H9 (cell line): Measurements from ENCODE around the gene IP6K3. TPM values are rescaled to one million over a fixed set of nuclear protein-coding genes. Genes with fewer than 3 reads are reported as not detected.

Experiments
- DNase-seq: peaks from one replicate; pipeline ENCODE4 v3.0.0-alpha.2; 2017
- H2AFZ ChIP-seq: one replicate; pipeline ENCODE4 v1.6.1; 2013; ENCODE audit warnings: mild to moderate bottlenecking, low read length, control low read depth, moderate library complexity
- H2AK5ac ChIP-seq: 2 replicates; pipeline ENCODE4 v1.6.1; 2013; ENCODE audit warnings: low read length, control low read depth, mixed read lengths; ENCODE audit not compliant: insufficient read length
- H2BK120ac ChIP-seq: one replicate; pipeline ENCODE4 v1.6.1; 2013; ENCODE audit warnings: low read depth, mild to moderate bottlenecking, low read length, control low read depth, inconsistent platforms; ENCODE audit not compliant: poor library complexity, severe bottlenecking
- H2BK12ac ChIP-seq: 2 replicates; pipeline ENCODE4 v1.6.1; 2013; ENCODE audit warnings: low read length, control low read depth, mixed read lengths, low read depth; ENCODE audit not compliant: insufficient read length
- H2BK15ac ChIP-seq: 2 replicates; pipeline ENCODE4 v1.6.1; 2013; ENCODE audit warnings: low read depth, low read length, control low read depth
- H2BK20ac ChIP-seq: one replicate; pipeline ENCODE4 v1.6.1; 2013; ENCODE audit warnings: low read depth, mild to moderate bottlenecking, low read length, control low read depth, inconsistent platforms; ENCODE audit not compliant: poor library complexity, severe bottlenecking
- H2BK5ac ChIP-seq: 2 replicates; pipeline ENCODE4 v1.6.1; 2013; ENCODE audit warnings: low read length, control low read depth, mixed read lengths; ENCODE audit not compliant: insufficient read length
- H3K14ac ChIP-seq: 2 replicates; pipeline ENCODE4 v1.6.1; 2013; ENCODE audit warnings: low read length, control low read depth; ENCODE audit not compliant: insufficient read depth
- H3K18ac ChIP-seq: 2 replicates; pipeline ENCODE4 v1.6.1; 2013; ENCODE audit warnings: low read depth, mild to moderate bottlenecking, mixed read lengths, low read length, control low read depth; ENCODE audit not compliant: insufficient read length
- H3K23ac ChIP-seq: 2 replicates; pipeline ENCODE4 v1.6.1; 2013; ENCODE audit warnings: low read length, control low read depth, mixed read lengths, low read depth; ENCODE audit not compliant: insufficient read length
- H3K23me2 ChIP-seq: 2 replicates; pipeline ENCODE4 v1.6.1; 2013; ENCODE audit warnings: low read depth, mild to moderate bottlenecking, mixed read lengths, low read length, control low read depth; ENCODE audit not compliant: insufficient read length, poor library complexity, severe bottlenecking
- H3K27ac ChIP-seq: 2 replicates; pipeline ENCODE4 v1.5.1; 2013; ENCODE audit warnings: low read length, control low read depth, mixed read lengths, low read depth; ENCODE audit not compliant: insufficient read length
- H3K27me3 ChIP-seq: 2 replicates; pipeline ENCODE4 v1.6.1; 2013; ENCODE audit warnings: low read length, control low read depth, inconsistent platforms; ENCODE audit not compliant: insufficient read depth
- H3K4ac ChIP-seq: 2 replicates; pipeline ENCODE4 v1.6.1; 2013; ENCODE audit warnings: low read depth, mild to moderate bottlenecking, control low read depth, inconsistent platforms, low read length, moderate library complexity
- H3K4me1 ChIP-seq: 2 replicates; pipeline ENCODE4 v1.6.1; 2013; ENCODE audit warnings: low read length, control low read depth, inconsistent platforms; ENCODE audit not compliant: insufficient read depth
- H3K4me2 ChIP-seq: 2 replicates; pipeline ENCODE4 v1.6.1; 2013; ENCODE audit warnings: low read length, control low read depth, mixed read lengths; ENCODE audit not compliant: insufficient read length, insufficient read depth
- H3K56ac ChIP-seq: 2 replicates; pipeline ENCODE4 v1.6.1; 2013; ENCODE audit warnings: low read depth, mild to moderate bottlenecking, mixed read lengths, low read length, control low read depth; ENCODE audit not compliant: insufficient read length
- H3K79me1 ChIP-seq: 2 replicates; pipeline ENCODE4 v1.6.1; 2013; ENCODE audit warnings: low read depth, mild to moderate bottlenecking, moderate library complexity, low read length, control low read depth, inconsistent platforms; ENCODE audit not compliant: insufficient read depth, poor library complexity, severe bottlenecking
- H3K79me2 ChIP-seq: 2 replicates; pipeline ENCODE4 v1.6.1; 2013; ENCODE audit warnings: low read length, control low read depth, inconsistent platforms; ENCODE audit not compliant: insufficient read depth
- H3K9ac ChIP-seq: 2 replicates; pipeline ENCODE4 v1.6.1; 2013; ENCODE audit warnings: low read length, control low read depth, mixed read lengths; ENCODE audit not compliant: insufficient read length; ENCODE audit errors: extremely low read depth
- H3K9me3 ChIP-seq: one replicate; pipeline ENCODE4 v1.6.1; 2013; ENCODE audit warnings: low read depth, low read length, inconsistent platforms; ENCODE audit not compliant: control insufficient read depth
- H3T11ph ChIP-seq: one replicate; pipeline ENCODE4 v1.6.1; 2013; ENCODE audit warnings: mild to moderate bottlenecking, low read length, control low read depth, inconsistent platforms
- H4K20me1 ChIP-seq: one replicate; pipeline ENCODE4 v1.6.1; 2013; ENCODE audit not compliant: control insufficient read depth, insufficient read length, insufficient read depth
- H4K5ac ChIP-seq: 2 replicates; pipeline ENCODE4 v1.6.1; 2013; ENCODE audit warnings: low read depth, mild to moderate bottlenecking, mixed read lengths, low read length, control low read depth; ENCODE audit not compliant: insufficient read length
- H4K8ac ChIP-seq: replicated peaks from 2 replicates; pipeline ENCODE4 v1.6.1; 2013; ENCODE audit warnings: low read length, control low read depth, mixed read lengths, low read depth; ENCODE audit not compliant: insufficient read length
- H4K91ac ChIP-seq: 2 replicates; pipeline ENCODE4 v1.6.1; 2013; ENCODE audit warnings: low read depth, mild to moderate bottlenecking, moderate library complexity, mixed read lengths, low read length, control low read depth; ENCODE audit not compliant: insufficient read length
- H3K27ac Mint-ChIP-seq, 3 experiments: 2 replicates in 2 of 3; 3 replicates in 1 of 3; pipeline ENCODE4 v1.8.0; 2020 to 2021; ENCODE audit warnings: mixed read lengths in 3 of 3, mild to moderate bottlenecking in 1 of 3, moderate library complexity in 1 of 3
- H3K27me3 Mint-ChIP-seq: 2 replicates; pipeline ENCODE4 v1.8.0; 2021; ENCODE audit warnings: low read depth, mild to moderate bottlenecking, moderate library complexity, mixed read lengths
- H3K36me3 Mint-ChIP-seq, 3 experiments: 2 replicates in 2 of 3; 3 replicates in 1 of 3; pipeline ENCODE4 v1.8.0; 2020 to 2021; ENCODE audit warnings: low read depth in 3 of 3, mixed read lengths in 3 of 3; ENCODE audit not compliant: insufficient read depth in 1 of 3
- H3K4me1 Mint-ChIP-seq, 2 experiments: 2 replicates each; pipeline ENCODE4 v1.8.0; 2020; ENCODE audit warnings: mixed read lengths in 2 of 2
- H3K4me3 Mint-ChIP-seq, 2 experiments: 2 replicates in 1 of 2; 3 replicates in 1 of 2; pipeline ENCODE4 v1.8.0; 2020 to 2021; ENCODE audit warnings: mild to moderate bottlenecking in 2 of 2, mixed read lengths in 2 of 2, moderate library complexity in 1 of 2
- H3K9me3 Mint-ChIP-seq, 2 experiments: 2 replicates in 1 of 2; 3 replicates in 1 of 2; pipeline ENCODE4 v1.8.0; 2020; ENCODE audit warnings: mild to moderate bottlenecking in 2 of 2, mixed read lengths in 2 of 2, moderate library complexity in 1 of 2
- CTCF ChIP-seq: fragments of 200-600 bp; sonication (generic); conservative IDR thresholded peaks from 3 replicates; pipeline ENCODE4 v1.8.0; 2021; ENCODE audit warnings: antibody characterized with exemption, mild to moderate bottlenecking
- WGBS: extraction: QIAGEN DNeasy Blood & Tissue Kit; methylation state at CpG from one replicate; pipeline ENCODE4 v1.1.7; 2013; ENCODE audit warnings: missing lambda C conversion rate, low lambda C conversion rate, mixed read lengths; ENCODE audit not compliant: insufficient read length; ENCODE audit errors: extremely low coverage; 5-methylcytosine and 5-hydroxymethylcytosine counted together
- total RNA-seq: library from RNA; stranded (reverse); gene quantifications from 2 replicates; pipeline ENCODE4 v1.2.1, GENCODE V29; 2021

The IP6K3 gene
- total RNA-seq, 1 experiment from 2014 or later: 0.46 TPM

DNA sequence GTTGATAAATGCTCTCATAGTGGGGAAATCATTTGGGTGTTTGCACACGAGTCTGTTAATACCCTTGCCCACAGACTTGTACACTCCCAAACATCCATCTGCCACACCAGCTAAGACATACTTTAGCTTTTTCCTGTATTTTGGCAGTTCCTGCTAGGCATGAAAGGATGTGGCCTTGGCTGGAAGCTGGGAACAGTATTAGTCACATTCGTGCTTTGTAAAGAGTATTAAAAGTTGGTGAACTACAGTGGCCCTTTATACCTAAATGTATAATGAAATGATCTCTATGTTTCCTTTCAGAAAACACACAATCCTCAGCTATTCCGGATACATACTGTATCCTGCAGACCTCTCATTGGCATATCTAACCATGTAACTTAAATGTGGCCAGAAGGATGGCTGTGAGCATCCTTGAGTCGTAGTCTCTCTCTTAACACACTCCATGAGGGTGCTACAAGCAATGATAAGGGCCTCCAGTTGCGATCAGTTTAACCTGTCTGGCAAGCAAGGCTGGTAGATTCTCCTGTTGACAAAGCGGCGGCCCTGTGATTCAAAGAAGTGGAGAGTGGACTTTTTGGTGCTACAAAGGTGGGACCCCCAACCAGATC lies 40.7 kb upstream of the IP6K3 start:
- WGBS: no CpG with 5 or more reads among the region's 7 CpGs

More for the DNA sequence above, 40.7 kb upstream of the IP6K3 start:
- H3K36me3 Mint-ChIP-seq: peaks cover 16 to 36% (median 35%) of the 10 kb centered on the region in 3 experiments; a peak in 6 of 7 replicates
- H2BK15ac ChIP-seq: no peak overlapping the region
- no peak overlapping the region for H2BK12ac ChIP-seq
- H3K27ac Mint-ChIP-seq: peak overlapping the region; percentile 26 to 95 (median 55); a peak in 5 of 7 replicates
- H3K79me1 ChIP-seq: peaks cover 3% of the 10 kb centered on the region
- H3K4me1 Mint-ChIP-seq: peaks cover 70 to 75% of the 10 kb centered on the region in 2 experiments
- no peaks in the 10 kb centered on the region for H4K20me1 ChIP-seq
- no peak overlapping the region for H2BK20ac ChIP-seq
- no peak overlapping the region for H2BK120ac ChIP-seq
- H3K4me3 Mint-ChIP-seq: peak overlapping the region; percentile 85 to 87
- H3K4me1 ChIP-seq: peaks cover 20% of the 10 kb centered on the region; the same call in 1 of the 2 replicates
- no peak overlapping the region for H3K56ac ChIP-seq
- no peak for DNase-seq
- H3K79me2 ChIP-seq: peaks cover 9% of the 10 kb centered on the region; the same call in 1 of the 2 replicates
- H3K4me2 ChIP-seq: peak overlapping the region; percentile 65
- H3T11ph ChIP-seq: no peak overlapping the region
- H2BK5ac ChIP-seq: no peak overlapping the region
- H3K27ac ChIP-seq: peak overlapping the region; percentile 20
- no peak overlapping the region for H3K4ac ChIP-seq
- H3K18ac ChIP-seq: no peak overlapping the region
- H3K23me2 ChIP-seq: peaks cover 8% of the 10 kb centered on the region
- H3K23ac ChIP-seq: no peak overlapping the region
- H3K9me3 ChIP-seq: no peaks in the 10 kb centered on the region
- no peak for TF ChIP-seq CTCF
- H3K14ac ChIP-seq: no peak overlapping the region
- no peak overlapping the region for H4K8ac ChIP-seq
- H3K27me3 Mint-ChIP-seq: no peaks in the 10 kb centered on the region
- no peak overlapping the region for H2AK5ac ChIP-seq
- H3K9ac ChIP-seq: peak overlapping the region; percentile 84
- H3K9me3 Mint-ChIP-seq: no peaks in the 10 kb centered on the region
- no peaks in the 10 kb centered on the region for H3K27me3 ChIP-seq
- H2AFZ ChIP-seq: no peak overlapping the region
- H4K5ac ChIP-seq: no peak overlapping the region
- no peak overlapping the region for H4K91ac ChIP-seq
